Stimulated activated CD8-positive, alpha-beta memory T cell treated with anti-CD3 and anti-CD28 coated beads, Interleukin-7, amount 100 ng/mL, for 24 hours (primary cell): ENCODE measurements around the gene PPP1R7.

Source experiments
- DNase-seq: peaks from one replicate; pipeline ENCODE4 v3.0.0-alpha.2; 2020; ENCODE audit warnings: low read depth

The PPP1R7 gene

GRCh38 chr2:241120440-241120839, 29.8 kb upstream of the PPP1R7 start:
- no peak for DNase-seq

DNA sequence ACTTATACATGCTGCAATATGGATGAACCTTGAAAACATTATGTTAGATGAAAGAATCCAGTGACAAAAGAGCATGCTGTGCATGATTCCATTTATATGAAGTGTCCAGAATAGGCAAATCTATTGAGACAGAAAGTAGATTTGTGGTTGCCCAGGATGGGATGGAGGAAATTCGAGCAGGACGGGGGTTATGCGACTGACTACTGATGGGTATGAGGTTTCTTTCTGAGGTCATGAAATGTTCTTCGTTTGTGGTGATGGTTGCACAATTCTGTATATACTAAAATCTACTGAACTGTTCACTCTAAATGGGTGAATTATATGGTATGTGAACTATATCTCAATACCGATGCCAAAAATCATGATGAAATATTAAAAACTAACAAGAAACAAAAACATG, 29.3 kb upstream of the PPP1R7 start:
- no peak for DNase-seq

GRCh38 chr2:241122376-241123002, 27.8 kb upstream of the PPP1R7 start:
- no peak for DNase-seq

DNA sequence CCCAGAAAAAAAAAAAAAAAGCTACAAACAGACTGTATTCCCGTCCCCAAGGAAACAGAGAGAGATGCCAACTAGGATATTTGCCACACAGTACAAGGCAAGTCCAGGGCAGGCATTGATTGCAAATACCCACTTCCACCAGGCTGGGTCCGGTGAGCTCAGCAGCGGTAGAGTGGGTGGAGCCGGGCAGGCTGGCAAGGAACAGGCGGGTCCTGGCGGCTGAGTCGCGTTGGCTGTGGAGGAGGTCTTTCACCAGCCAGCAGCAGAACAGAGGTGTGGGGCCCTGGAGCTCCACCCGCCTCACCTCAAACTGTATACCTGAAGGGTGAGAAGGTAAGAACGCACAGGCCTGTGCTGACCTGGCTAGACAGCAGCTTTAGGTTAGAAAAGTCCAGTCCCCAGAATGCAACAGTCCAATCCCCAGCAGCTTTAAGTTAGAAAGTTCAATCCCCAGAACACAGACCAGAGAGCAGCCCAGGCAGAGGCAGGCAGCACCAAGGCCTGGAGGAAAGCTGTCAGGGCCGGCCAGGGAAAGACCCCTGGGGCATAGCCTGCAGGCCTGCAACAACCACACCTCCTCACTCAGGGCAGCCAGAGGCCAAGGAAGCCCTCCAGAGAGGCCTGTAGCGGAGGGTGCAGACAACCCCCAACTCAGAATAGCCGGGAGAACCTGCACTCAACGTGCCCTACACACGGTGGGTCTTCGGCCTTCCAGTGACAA, 26.3 kb upstream of the PPP1R7 start:
- DNase-seq: no peak

DNA sequence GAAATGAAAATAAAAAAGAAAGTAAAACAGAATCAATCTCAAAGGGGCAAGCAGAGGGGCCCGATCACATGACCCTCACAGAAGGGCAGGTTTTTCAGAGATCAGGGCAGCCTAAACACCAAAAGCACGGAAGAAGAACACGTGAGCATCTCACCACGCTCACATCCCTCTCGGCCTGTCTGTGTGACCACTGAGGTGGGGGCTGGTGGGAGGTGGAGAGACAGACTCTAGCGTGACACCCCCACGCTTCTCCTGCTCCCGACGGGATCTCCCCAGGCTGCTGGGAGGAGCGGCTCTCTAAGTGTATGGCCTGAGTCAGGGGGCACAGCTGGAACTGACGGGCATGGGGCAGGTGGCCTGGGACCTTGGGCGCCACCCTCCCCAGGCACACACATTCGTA, 24.6 kb upstream of the PPP1R7 start:
- no peak for DNase-seq

GRCh38 chr2:241126201-241126611, 24.1 kb upstream of the PPP1R7 start:
- DNase-seq: no peak

GRCh38 chr2:241126771-241127202, 23.5 kb upstream of the PPP1R7 start:
- DNase-seq: no peak

DNA sequence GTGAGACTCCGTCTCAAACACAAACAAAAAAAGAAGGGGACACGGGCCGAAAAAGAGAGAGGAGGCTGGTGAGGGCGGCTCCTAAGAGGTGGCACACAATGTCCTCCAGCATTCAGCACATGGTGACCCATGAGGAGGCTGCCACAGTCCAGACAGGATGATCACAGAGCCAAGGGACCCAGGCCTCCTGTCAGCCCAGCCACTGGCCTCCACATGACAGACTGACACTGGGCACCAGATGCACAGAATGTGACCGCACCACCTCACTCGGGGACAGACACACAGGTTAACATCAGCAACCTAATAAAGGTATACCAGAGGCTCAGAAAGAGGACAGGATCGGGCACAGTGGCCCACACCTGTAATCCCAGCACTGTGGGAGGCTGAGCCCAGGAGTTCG, 22.0 kb upstream of the PPP1R7 start:
- no peak for DNase-seq

GRCh38 chr2:241129086-241129871, 21.0 kb upstream of the PPP1R7 start:
- DNase-seq: no peak

DNA sequence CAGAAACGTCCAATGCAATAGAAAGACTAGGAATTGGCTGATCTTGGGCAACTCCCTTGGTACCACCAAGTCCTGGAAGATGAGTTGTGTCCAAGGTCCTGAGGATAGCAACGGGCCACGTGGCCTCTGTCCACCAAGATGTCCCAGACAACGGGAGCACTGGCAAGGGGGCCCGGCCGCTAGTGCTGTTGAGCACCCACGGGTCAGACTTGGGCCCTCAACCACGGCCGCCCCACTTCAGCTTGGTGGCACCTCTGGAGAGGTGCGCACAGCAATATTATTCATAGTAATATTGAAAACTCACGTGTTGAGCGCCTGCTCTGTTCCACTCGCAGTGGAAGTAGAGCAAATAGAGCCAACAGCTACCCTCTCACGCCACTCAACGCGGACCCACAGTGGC, 20.0 kb upstream of the PPP1R7 start:
- no peak for DNase-seq

GRCh38 chr2:241131531-241131930, 18.7 kb upstream of the PPP1R7 start:
- no peak for DNase-seq

DNA sequence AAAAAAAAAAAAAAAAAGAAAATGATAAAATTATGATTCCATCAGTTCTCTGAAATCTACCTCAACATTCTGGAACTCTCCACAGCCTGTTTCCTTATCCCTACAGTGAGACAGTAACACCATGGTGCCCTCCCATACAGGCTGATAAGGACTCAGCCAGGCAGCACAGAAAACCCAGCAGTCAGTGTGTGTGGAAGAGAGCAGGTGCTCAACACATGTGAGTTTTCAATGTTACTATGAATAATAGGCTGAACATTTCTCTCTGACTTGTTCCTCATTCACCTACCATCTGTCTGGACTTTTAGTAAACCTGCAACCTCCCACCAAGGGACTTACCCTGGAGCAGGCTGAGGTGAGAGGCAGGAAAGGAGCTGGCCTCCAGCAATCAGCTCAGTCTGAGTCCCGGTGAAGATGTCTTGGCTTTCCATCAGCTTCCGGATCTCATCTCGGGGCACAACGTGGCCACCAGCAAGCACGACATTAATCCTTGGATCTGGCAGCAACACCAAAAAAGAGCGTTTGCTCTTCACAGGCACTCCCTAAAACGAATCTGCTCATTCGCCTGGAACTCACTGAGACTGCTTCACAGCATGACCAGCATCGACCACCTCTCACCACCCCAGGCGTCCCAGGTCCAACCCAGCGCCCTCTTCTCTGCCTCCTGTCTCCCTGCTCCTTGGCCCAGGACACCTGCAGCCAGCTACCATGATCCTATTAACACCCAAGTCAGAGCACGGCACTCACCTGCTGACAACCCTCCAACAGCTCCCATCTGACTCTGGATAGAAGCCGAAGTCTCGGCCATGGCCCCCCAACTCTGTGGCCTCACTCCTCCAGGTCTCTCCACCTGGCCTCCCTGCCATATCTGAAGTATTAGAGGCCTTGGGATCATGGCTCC, 17.5 kb upstream of the PPP1R7 start:
- DNase-seq: no peak

GRCh38 chr2:241133436-241133820, 16.8 kb upstream of the PPP1R7 start:
- no peak for DNase-seq

GRCh38 chr2:241134711-241135110, 15.6 kb upstream of the PPP1R7 start:
- DNase-seq: no peak

DNA sequence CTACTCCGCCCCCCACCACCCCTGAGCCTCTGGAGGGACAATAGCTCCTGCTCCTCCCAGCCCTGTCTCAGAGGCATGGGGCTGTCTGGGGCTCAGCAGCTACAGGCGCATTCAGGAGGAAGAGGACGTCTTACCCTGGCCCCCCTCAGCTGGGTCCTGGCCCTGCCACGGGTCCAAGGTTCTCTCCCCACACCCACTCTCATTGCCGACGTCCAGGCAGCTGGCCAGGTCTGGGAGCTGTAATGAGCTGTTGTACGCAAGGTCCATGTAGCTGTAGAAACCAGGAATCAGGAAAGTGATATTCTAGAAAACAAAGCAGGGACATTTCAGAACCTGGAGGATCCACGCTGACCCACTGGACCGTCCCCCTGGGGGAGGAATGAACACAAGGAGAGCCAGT, 14.5 kb upstream of the PPP1R7 start:
- DNase-seq: no peak

DNA sequence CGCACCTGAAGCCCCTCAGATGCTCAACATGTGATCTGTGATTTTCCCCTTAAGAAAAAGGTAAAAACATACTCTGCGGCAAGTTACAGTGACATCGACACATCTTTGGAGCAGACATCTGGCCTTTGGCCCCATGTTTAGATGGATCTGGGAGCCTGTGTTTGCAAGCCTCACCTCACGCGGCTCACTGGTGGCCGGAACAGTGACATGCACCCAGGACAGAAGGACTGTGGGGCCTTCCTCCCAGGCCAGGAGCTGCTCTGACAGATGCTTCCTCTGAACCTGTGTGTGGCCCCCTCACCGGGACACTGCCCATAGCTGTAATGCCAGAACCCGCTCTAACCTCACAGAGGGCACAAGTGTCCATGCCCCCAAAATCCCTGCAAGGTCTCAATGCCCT, 14.1 kb upstream of the PPP1R7 start:
- DNase-seq: no peak

- no peak for DNase-seq
Observed at GRCh38 chr2:241136661-241137260, 13.5 kb upstream of the PPP1R7 start.

DNA sequence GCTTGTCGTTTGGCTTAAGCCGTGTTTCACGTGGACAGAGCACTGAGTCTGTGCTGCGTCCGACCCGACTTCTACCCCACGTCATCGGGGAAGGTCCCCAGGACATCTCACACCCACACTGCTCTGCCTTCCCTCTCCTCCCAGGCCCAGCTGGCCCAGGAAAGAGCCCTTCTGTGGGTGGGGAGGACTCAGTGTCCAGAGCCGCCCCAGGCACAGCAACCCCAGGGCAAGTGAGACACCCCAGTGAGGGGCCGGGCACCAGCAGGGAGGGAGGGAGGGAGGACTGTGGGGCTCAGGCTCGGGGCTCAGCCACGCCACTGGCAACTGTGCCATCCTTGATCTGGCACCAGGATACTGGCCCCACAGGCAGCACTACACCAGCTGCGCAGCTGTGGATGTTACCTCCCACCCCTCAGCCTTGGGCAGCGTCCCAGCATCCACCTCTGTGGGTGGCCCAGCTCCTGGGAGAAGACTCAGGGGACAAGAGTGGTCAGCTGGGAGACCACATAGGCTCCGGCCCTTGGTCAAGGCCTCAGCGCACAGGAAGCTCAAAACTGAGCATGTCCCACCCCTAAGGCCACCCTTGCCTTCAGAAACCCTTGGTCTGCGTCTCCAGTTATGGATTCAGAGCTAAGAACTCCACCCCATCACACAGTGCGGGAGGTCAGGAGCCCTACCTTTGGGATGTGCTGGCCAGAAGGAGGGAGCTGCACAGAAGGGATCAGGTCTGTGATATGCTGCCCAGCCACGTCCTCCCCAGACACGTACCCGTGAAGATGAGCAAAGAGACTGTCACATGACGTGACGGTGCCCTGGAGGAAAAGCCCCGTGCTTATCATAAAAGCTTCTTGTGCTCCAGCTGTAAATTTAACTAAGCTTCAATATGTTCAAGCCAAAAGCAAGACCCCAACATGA, 12.7 kb upstream of the PPP1R7 start:
- no peak for DNase-seq

GRCh38 chr2:241138471-241138870, 11.8 kb upstream of the PPP1R7 start:
- no peak for DNase-seq
